Right lobe of liver (tissue), 4 donors: ENCODE data around the gene PGK1.

Experiments used
- CTCF ChIP-seq, 4 donors: fragments of 200-600 bp in 3 of 4; fragments of 450-650 bp in 1 of 4; IDR thresholded peaks; one replicate each; pipeline versions ENCODE4 v1.5.1 to v1.8.0; 2016 to 2022; ENCODE audit warnings: antibody characterized with exemption in 4 of 4, mild to moderate bottlenecking in 2 of 4
- POLR2A ChIP-seq: fragments of 450-650 bp; IDR thresholded peaks from one replicate; pipeline ENCODE4 v1.6.1; 2017; ENCODE audit warnings: antibody characterized with exemption, mild to moderate bottlenecking
- donor health status: DM: no; HTN: no; CAD: no.
- donor health status: DM: no; HTN: no; CAD: no.
- donor health status: DM: no; HTN: yes; CAD: no.

- TF ChIP-seq CTCF (IDR thresholded peaks at IDR 0.05) = no peak
- no peak for TF ChIP-seq POLR2A
Measured at GRCh38 chrX:78071331-78071730, 32.7 kb upstream of the PGK1 start.
